PC-3 (cell line): ENCODE data around the gene SENP5. TPM values are rescaled to one million over a fixed set of nuclear protein-coding genes. Genes with fewer than 3 reads are reported as not detected.

ENCODE experiments used
- ATAC-seq: fragments of 200-7000 bp; cut with Tn5 transposase; 2 replicates; pipeline ENCODE4 v1.9.1; 2020; ENCODE audit warnings: mild to moderate bottlenecking, moderate library complexity
- BruUV-seq: library from RNA; stranded (reverse); fragments of 400-500 nt; replicated peaks from 2 replicates; lab custom pipeline; 2021; lab: Mats Ljungman, UMichigan
- CTCF ChIA-PET: fragments of 300-600 bp; sonication (Branson Sonifier 250); formaldehyde crosslinking; loops from one replicate; lab custom pipeline; 2022; ENCODE audit warnings: antibody characterized with exemption; lab: Charles Lee
- POLR2A ChIA-PET: fragments of 300-600 bp; sonication (Branson Sonifier 250); formaldehyde crosslinking; loops from one replicate; lab custom pipeline; 2022; ENCODE audit warnings: antibody characterized with exemption; ENCODE audit not compliant: unreplicated experiment; lab: Charles Lee
- DNase-seq: peaks from one replicate; pipeline ENCODE4 v3.0.0-alpha.2; 2015
- H2AFZ ChIP-seq: fragments of 300-600 bp; sonication (generic); 2 replicates; pipeline ENCODE4 v1.6.0; 2016; ENCODE audit warnings: antibody characterized with exemption, low read length
- H3F3A ChIP-seq: fragments of 300-600 bp; sonication (generic); one replicate; pipeline ENCODE4 v1.6.0; 2017; ENCODE audit warnings: antibody characterized with exemption, low read length, control low read depth, mild to moderate bottlenecking; ENCODE audit not compliant: unreplicated experiment
- H3K27ac ChIP-seq: fragments of 300-600 bp; sonication (generic); 2 replicates; pipeline ENCODE4 v1.5.1; 2016; ENCODE audit warnings: mild to moderate bottlenecking, low read length
- H3K27me3 ChIP-seq: fragments of 300-600 bp; sonication (generic); 2 replicates; pipeline ENCODE4 v1.6.1; 2016; ENCODE audit warnings: low read length, mixed read lengths
- H3K36me3 ChIP-seq: fragments of 300-600 bp; sonication (generic); 2 replicates; pipeline ENCODE4 v1.6.1; 2016; ENCODE audit warnings: low read depth, mixed run types, low read length, mixed read lengths
- H3K4me1 ChIP-seq: fragments of 300-600 bp; sonication (generic); 2 replicates; pipeline ENCODE4 v1.5.1; 2016; ENCODE audit warnings: low read length; ENCODE audit not compliant: insufficient read depth
- H3K4me2 ChIP-seq: fragments of 300-600 bp; sonication (generic); 2 replicates; pipeline ENCODE4 v1.6.0; 2016; ENCODE audit warnings: low read length
- H3K4me3 ChIP-seq: fragments of 300-600 bp; sonication (generic); 2 replicates; pipeline ENCODE4 v1.5.1; 2016; ENCODE audit warnings: mild to moderate bottlenecking, low read length, mixed read lengths
- H3K79me2 ChIP-seq: fragments of 300-600 bp; sonication (generic); 2 replicates; pipeline ENCODE4 v1.6.1; 2017; ENCODE audit warnings: low read length, mixed read lengths
- H3K9ac ChIP-seq: fragments of 300-600 bp; sonication (generic); 2 replicates; pipeline ENCODE4 v1.6.0; 2016; ENCODE audit warnings: mild to moderate bottlenecking, low read length
- H3K9me2 ChIP-seq: fragments of 300-600 bp; sonication (generic); replicated peaks from 2 replicates; pipeline ENCODE4 v1.6.1; 2016; ENCODE audit warnings: mixed run types, low read length, mixed read lengths
- H3K9me3 ChIP-seq: fragments of 300-600 bp; sonication (generic); 2 replicates; pipeline ENCODE4 v1.6.1; 2016; ENCODE audit warnings: low read length, mixed read lengths
- H4K20me1 ChIP-seq: fragments of 300-600 bp; sonication (generic); 2 replicates; pipeline ENCODE4 v1.6.1; 2016; ENCODE audit warnings: low read length, mixed read lengths
- EZH2 ChIP-seq: fragments of 300-600 bp; sonication (generic); IDR thresholded peaks from one replicate; pipeline ENCODE4 v1.6.1; 2017; ENCODE audit warnings: antibody characterized with exemption, mild to moderate bottlenecking, low read length; ENCODE audit not compliant: unreplicated experiment
- EZH2phosphoT487 ChIP-seq: fragments of 300-600 bp; sonication (generic); IDR thresholded peaks from 2 replicates; pipeline ENCODE4 v1.6.1; 2018; ENCODE audit warnings: mild to moderate bottlenecking, antibody characterized with exemption, low read length, borderline replicate concordance
- intact Hi-C: fragments of 100-400 bp; cut with micrococcal nuclease; formaldehyde crosslinking; loops from 2 replicates; pipeline ENCODE4 v1.9.0; 2023
- total RNA-seq: library from RNA; depleted of rRNA; stranded (reverse); fragments of >200 nt; gene quantifications from 2 replicates; pipeline ENCODE4 v1.2.3, GENCODE V29; 2014
- TF ChIP-seq, protein P1 (sequence below): fragments of 300-600 bp; sonication (generic); conservative IDR thresholded peaks from 2 replicates; pipeline ENCODE4 v1.5.1; 2017; ENCODE audit warnings: antibody characterized with exemption, low read depth, mild to moderate bottlenecking, low read length

SENP5 gene
- total RNA-seq, 1 experiment from 2014 or later = 34.2 TPM

GRCh38 chr3:196962930-196963630, 95.4 kb downstream of the SENP5 start:
- no peak overlapping the region for H2AFZ ChIP-seq
- no peak for ATAC-seq
- H3K9me2 ChIP-seq = no peaks in the 10 kb centered on the region
- no TSS peak for BruUV-seq
- POLR2A ChIA-PET = no interaction called here
- intact Hi-C loops = no loop called here
- CTCF ChIA-PET = interaction anchor here (0.6 kb wide), 1 partner anchor 95 kb away, joined by 3 read pairs; the partner anchor contains the start of gene SENP5
- no peaks in the 10 kb centered on the region for H3K36me3 ChIP-seq
- no peaks in the 10 kb centered on the region for H4K20me1 ChIP-seq
- no peak overlapping the region for H3K9ac ChIP-seq
- no peak overlapping the region for H3K27ac ChIP-seq
- H3K27me3 ChIP-seq = no peaks in the 10 kb centered on the region
- no peak overlapping the region for H3K4me2 ChIP-seq
- H3K79me2 ChIP-seq = 0 out of 2 replicates have a peak, but pooled peaks cover 3% of the 10 kb centered on the region
- no peak for TF ChIP-seq EZH2
- TF ChIP-seq, protein P1, sequence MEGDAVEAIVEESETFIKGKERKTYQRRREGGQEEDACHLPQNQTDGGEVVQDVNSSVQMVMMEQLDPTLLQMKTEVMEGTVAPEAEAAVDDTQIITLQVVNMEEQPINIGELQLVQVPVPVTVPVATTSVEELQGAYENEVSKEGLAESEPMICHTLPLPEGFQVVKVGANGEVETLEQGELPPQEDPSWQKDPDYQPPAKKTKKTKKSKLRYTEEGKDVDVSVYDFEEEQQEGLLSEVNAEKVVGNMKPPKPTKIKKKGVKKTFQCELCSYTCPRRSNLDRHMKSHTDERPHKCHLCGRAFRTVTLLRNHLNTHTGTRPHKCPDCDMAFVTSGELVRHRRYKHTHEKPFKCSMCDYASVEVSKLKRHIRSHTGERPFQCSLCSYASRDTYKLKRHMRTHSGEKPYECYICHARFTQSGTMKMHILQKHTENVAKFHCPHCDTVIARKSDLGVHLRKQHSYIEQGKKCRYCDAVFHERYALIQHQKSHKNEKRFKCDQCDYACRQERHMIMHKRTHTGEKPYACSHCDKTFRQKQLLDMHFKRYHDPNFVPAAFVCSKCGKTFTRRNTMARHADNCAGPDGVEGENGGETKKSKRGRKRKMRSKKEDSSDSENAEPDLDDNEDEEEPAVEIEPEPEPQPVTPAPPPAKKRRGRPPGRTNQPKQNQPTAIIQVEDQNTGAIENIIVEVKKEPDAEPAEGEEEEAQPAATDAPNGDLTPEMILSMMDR = no peak
- TF ChIP-seq EZH2phosphoT487 = no peak
- no peak overlapping the region for H3K4me3 ChIP-seq
- H3K9me3 ChIP-seq = no peaks in the 10 kb centered on the region
- DNase-seq = no peak
- no peaks in the 10 kb centered on the region for H3K4me1 ChIP-seq
- no peaks in the 10 kb centered on the region for H3F3A ChIP-seq

GRCh38 chr3:196963631-196963953, 95.9 kb downstream of the SENP5 start:
- Histone ChIP-seq H3K4me1 (no peaks in the 10 kb centered on the region), H3K27me3 (no peaks in the 10 kb centered on the region), H3K36me3 (no peaks in the 10 kb centered on the region), H3K9me2 (no peaks in the 10 kb centered on the region), H2AFZ (no peak overlapping the region), H3K27ac (no peak overlapping the region), H3K4me3 (no peak overlapping the region), H4K20me1 (no peaks in the 10 kb centered on the region), H3K9ac (no peak overlapping the region), H3K4me2 (no peak overlapping the region), H3F3A (no peaks in the 10 kb centered on the region), H3K79me2 (0 out of 2 replicates have a peak, but pooled peaks cover 5% of the 10 kb centered on the region), H3K9me3 (no peaks in the 10 kb centered on the region)
- ChIA-PET POLR2A (no interaction called here), CTCF (interaction anchor here (0.6 kb wide), 1 partner anchor 96 kb away, joined by 3 read pairs; the partner anchor contains the start of gene SENP5)
- ATAC-seq = no peak
- no peak for TF ChIP-seq EZH2phosphoT487
- DNase-seq = no peak
- intact Hi-C loops = no loop called here
- no TSS peak for BruUV-seq

DNA sequence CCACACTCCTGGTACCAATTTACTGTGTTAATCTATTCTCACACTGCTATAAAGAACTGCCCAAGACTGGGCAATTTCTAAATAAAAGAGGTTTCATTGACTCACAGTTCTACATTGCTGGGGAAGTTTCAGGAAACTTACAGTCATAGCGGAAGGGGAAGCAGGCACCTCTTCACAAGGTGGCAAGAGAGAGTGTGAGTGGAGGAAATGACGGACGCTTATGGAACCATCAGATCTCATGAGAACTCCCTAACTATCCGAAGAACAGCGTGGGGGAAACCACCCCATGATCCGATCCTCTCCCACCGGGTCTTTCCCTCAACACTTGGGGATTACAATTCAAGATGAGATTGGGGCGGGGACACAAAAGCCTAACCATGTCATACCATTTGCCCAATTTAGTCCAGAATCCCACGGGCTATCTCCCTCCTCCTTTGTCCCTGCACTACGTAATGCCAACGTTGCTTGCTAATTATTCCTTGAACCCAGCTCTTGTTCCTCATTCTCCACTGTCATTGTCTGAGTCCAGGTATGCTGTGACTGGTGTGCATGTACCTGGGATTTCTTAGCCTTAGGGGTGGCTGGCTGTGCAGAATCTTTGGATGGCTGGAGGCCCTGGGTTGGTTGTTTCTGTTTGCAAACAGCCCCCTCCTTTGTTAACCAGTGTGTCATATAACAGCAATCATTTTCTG, 97.5 kb downstream of the SENP5 start:
- Histone ChIP-seq H3K36me3 (no peaks in the 10 kb centered on the region), H3K9me2 (no peaks in the 10 kb centered on the region), H3K4me3 (no peak overlapping the region), H3K4me2 (no peak overlapping the region), H3K9ac (no peak overlapping the region), H3K79me2 (0 out of 2 replicates have a peak, but pooled peaks cover 5% of the 10 kb centered on the region), H3F3A (no peaks in the 10 kb centered on the region), H3K27ac (no peak overlapping the region), H3K9me3 (no peaks in the 10 kb centered on the region), H2AFZ (no peak overlapping the region), H4K20me1 (no peaks in the 10 kb centered on the region), H3K4me1 (peaks cover 4% of the 10 kb centered on the region; the same call in 1 of the 2 replicates), H3K27me3 (no peaks in the 10 kb centered on the region)
- ChIA-PET POLR2A (no interaction called here), CTCF (no interaction called here)
- BruUV-seq = no TSS peak
- ATAC-seq (no peak), DNase-seq (no peak)
- TF ChIP-seq, protein P1 = no peak
- no peak for TF ChIP-seq EZH2phosphoT487
- TF ChIP-seq EZH2 = no peak
- intact Hi-C loops = no loop called here
